Measurements from ENCODE around the gene ACTN1. TPM values are rescaled to one million over a fixed set of nuclear protein-coding genes. Genes with fewer than 3 reads are reported as not detected.

Gene ACTN1
- total RNA-seq, 1 experiment from 2014 or later, result 212 TPM

DNA sequence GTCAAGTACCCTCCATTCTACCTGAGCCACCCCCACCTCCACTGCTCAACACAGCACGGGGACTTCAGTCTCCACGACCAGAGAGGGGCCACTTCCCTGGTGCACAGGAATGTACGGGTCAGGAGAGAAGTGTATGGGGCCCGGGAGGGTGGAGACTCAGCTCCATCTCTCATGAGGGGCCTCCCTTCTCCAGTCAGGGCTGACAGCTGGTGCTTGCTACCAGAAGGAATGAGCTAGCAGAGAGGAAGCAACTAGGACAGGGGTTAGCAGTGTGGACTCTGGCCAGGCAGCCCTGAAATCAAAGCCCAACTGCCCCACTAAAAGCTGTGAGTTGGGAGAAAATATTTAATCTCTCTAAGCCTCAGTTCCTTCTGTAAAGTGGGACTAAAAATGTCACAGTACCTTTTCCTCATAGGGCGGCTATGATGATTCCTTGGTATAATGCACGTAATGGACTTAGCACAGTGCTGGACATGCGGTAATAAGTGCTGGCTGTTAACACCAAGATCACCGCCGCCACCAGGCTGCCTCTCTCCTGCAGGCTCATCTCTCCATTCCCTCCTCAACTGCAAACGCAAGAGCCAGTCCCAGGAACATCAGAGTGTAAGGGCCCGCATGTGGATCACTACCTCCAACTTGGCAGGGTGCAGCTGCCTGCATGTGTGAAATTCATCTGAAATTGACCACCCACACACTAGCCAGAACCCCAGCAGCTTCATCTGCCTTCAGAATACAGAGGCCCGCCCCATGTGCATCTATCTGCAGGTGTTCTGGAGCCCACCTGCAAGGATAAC is 14.6 kb downstream of the ACTN1 start:
- ChIA-PET CTCF (no interaction called here), POLR2A (no interaction called here)
- intact Hi-C loops (cut with micrococcal nuclease; ENCODE audit: unreplicated experiment), result no loop called here
- H3K4me1 ChIP-seq (ENCODE audit: control insufficient read depth, insufficient read depth, low read length), result peaks cover 64% of the 10 kb centered on the region
- no peak for TF ChIP-seq POLR2AphosphoS5 (IDR thresholded peaks at IDR 0.05; ENCODE audit: low read depth, low read length)
- TF ChIP-seq, protein P1, sequence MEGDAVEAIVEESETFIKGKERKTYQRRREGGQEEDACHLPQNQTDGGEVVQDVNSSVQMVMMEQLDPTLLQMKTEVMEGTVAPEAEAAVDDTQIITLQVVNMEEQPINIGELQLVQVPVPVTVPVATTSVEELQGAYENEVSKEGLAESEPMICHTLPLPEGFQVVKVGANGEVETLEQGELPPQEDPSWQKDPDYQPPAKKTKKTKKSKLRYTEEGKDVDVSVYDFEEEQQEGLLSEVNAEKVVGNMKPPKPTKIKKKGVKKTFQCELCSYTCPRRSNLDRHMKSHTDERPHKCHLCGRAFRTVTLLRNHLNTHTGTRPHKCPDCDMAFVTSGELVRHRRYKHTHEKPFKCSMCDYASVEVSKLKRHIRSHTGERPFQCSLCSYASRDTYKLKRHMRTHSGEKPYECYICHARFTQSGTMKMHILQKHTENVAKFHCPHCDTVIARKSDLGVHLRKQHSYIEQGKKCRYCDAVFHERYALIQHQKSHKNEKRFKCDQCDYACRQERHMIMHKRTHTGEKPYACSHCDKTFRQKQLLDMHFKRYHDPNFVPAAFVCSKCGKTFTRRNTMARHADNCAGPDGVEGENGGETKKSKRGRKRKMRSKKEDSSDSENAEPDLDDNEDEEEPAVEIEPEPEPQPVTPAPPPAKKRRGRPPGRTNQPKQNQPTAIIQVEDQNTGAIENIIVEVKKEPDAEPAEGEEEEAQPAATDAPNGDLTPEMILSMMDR (IDR thresholded peaks at IDR 0.05), result no peak
- no peak for TF ChIP-seq REST (IDR thresholded peaks at IDR 0.05; ENCODE audit: insufficient read depth in 1 of 2, low read depth in 2 of 2, low read length in 1 of 2)
- no peak for TF ChIP-seq SIN3A (IDR thresholded peaks at IDR 0.05; ENCODE audit: borderline replicate concordance, insufficient read depth, low read depth, low read length)
- no peak for TF ChIP-seq TCF7L2 (IDR thresholded peaks at IDR 0.05; ENCODE audit: low read depth, low read length)
- in situ Hi-C loops (cut with HindIII; ENCODE audit: low pct_unique_long_range_greater_than_20kb, low sequenced_read_pairs), result no loop called here
- H3K27ac ChIP-seq (ENCODE audit: low read length), result no peak overlapping the region
- H3K36me3 ChIP-seq (ENCODE audit: control insufficient read depth, insufficient read depth, low read length), result no peaks in the 10 kb centered on the region
- H3K27me3 ChIP-seq (ENCODE audit: control insufficient read depth, insufficient read depth, low read length), result no peaks in the 10 kb centered on the region
- ATAC-seq (no peak), DNase-seq (ENCODE audit: low read depth, low spot score) (no peak)
- no peak overlapping the region for H3K4me3 ChIP-seq (ENCODE audit: low read depth in 2 of 2, low read length in 2 of 2)
- BruUV-seq (replicated peaks), result no TSS peak
- H3K9me3 ChIP-seq (ENCODE audit: control insufficient read depth, insufficient read depth, low read depth, low read length), result no peaks in the 10 kb centered on the region

DNA sequence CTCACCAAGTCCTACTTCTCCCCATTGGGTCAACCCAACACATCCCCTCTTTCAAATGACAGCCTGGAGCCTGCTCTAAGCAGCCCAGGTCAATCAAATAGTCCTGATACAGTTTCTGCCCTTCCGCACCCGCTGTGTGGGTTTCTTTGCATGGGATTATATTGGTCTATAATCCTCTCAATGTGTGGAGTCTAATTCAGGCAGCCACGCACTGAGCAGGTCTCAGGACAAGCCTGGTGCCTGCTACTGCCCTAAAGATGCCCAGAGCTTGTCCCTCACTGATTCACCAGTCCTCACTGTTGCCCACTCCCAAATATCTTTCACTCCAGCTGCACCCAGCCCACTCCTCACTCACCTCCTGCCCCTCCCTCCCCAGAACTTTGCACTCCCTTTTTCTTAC is 16.4 kb downstream of the ACTN1 start:
- H3K4me3 ChIP-seq (ENCODE audit: low read depth in 2 of 2, low read length in 2 of 2), result no peak overlapping the region
- H3K4me1 ChIP-seq (ENCODE audit: control insufficient read depth, insufficient read depth, low read length), result peaks cover 68% of the 10 kb centered on the region
- H3K27ac ChIP-seq (ENCODE audit: low read length), result no peak overlapping the region
- intact Hi-C loops (cut with micrococcal nuclease; ENCODE audit: unreplicated experiment) (no loop called here), in situ Hi-C loops (cut with HindIII; ENCODE audit: low pct_unique_long_range_greater_than_20kb, low sequenced_read_pairs) (no loop called here)
- no peaks in the 10 kb centered on the region for H3K9me3 ChIP-seq (ENCODE audit: control insufficient read depth, insufficient read depth, low read depth, low read length)
- no peaks in the 10 kb centered on the region for H3K27me3 ChIP-seq (ENCODE audit: control insufficient read depth, insufficient read depth, low read length)
- CTCF ChIA-PET, result no interaction called here
- DNase-seq (ENCODE audit: low read depth, low spot score) (no peak), ATAC-seq (no peak; the same call in 1 of the 2 replicates)
- TSS peak; percentile 26 for BruUV-seq (replicated peaks)
- H3K36me3 ChIP-seq (ENCODE audit: control insufficient read depth, insufficient read depth, low read length), result no peaks in the 10 kb centered on the region
- POLR2A ChIA-PET, result no interaction called here
- no peak for TF ChIP-seq TCF7L2 (IDR thresholded peaks at IDR 0.05; ENCODE audit: low read depth, low read length)
- no peak for TF ChIP-seq POLR2AphosphoS5 (IDR thresholded peaks at IDR 0.05; ENCODE audit: low read depth, low read length)
- TF ChIP-seq REST (IDR thresholded peaks at IDR 0.05; ENCODE audit: insufficient read depth in 1 of 2, low read depth in 2 of 2, low read length in 1 of 2), result no peak
